HEK293 (cell line): ENCODE data around the gene HSD17B8.

Experiments
- CTCF ChIP-seq: fragments of 450-650 bp; formaldehyde crosslinking; IDR thresholded peaks from 2 replicates; pipeline ENCODE4 v1.5.1; 2016; ENCODE audit warnings: missing biosample characterization, missing genetic modification characterization
- KLF8 ChIP-seq: fragments of 450-650 bp; formaldehyde crosslinking; IDR thresholded peaks from 2 replicates; pipeline ENCODE4 v1.5.1; 2016; ENCODE audit warnings: missing biosample characterization, missing genetic modification characterization
- PRDM10 ChIP-seq: fragments of 450-650 bp; formaldehyde crosslinking; IDR thresholded peaks from 2 replicates; pipeline ENCODE4 v1.5.1; 2016; ENCODE audit warnings: missing biosample characterization, missing genetic modification characterization
- ZBTB10 ChIP-seq: fragments of 450-650 bp; formaldehyde crosslinking; IDR thresholded peaks from 2 replicates; pipeline ENCODE4 v1.5.1; 2016; ENCODE audit warnings: missing biosample characterization, missing genetic modification characterization
- ZBTB11 ChIP-seq: fragments of 450-650 bp; formaldehyde crosslinking; conservative IDR thresholded peaks from 2 replicates; pipeline ENCODE4 v1.5.1; 2016; ENCODE audit warnings: low read depth, missing biosample characterization, missing genetic modification characterization
- ZBTB7A ChIP-seq: fragments of 450-650 bp; formaldehyde crosslinking; IDR thresholded peaks from 2 replicates; pipeline ENCODE4 v1.5.1; 2016; ENCODE audit warnings: low read depth, missing biosample characterization, missing genetic modification characterization
- ZNF121 ChIP-seq: fragments of 450-650 bp; formaldehyde crosslinking; IDR thresholded peaks from 2 replicates; pipeline ENCODE4 v1.5.1; 2016; ENCODE audit warnings: missing biosample characterization, missing genetic modification characterization
- ZNF280C ChIP-seq: fragments of 450-650 bp; formaldehyde crosslinking; IDR thresholded peaks from 2 replicates; pipeline ENCODE4 v1.5.1; 2016; ENCODE audit warnings: missing biosample characterization, missing genetic modification characterization
- ZNF501 ChIP-seq: fragments of 450-650 bp; formaldehyde crosslinking; IDR thresholded peaks from 2 replicates; pipeline ENCODE4 v1.5.1; 2016; ENCODE audit warnings: missing biosample characterization, missing genetic modification characterization
- ZNF571 ChIP-seq: fragments of 450-650 bp; formaldehyde crosslinking; IDR thresholded peaks from 2 replicates; pipeline ENCODE4 v1.5.0; 2017; ENCODE audit warnings: missing biosample characterization, missing genetic modification characterization
- ZNF677 ChIP-seq: fragments of 450-650 bp; IDR thresholded peaks from 2 replicates; pipeline ENCODE4 v1.5.0; 2018; ENCODE audit warnings: missing biosample characterization, mild to moderate bottlenecking, missing genetic modification characterization, moderate library complexity
- ZNF776 ChIP-seq: fragments of 450-650 bp; formaldehyde crosslinking; IDR thresholded peaks from 2 replicates; pipeline ENCODE4 v1.5.0; 2017; ENCODE audit warnings: missing biosample characterization, missing genetic modification characterization, borderline replicate concordance
- ZNF830 ChIP-seq: fragments of 450-650 bp; IDR thresholded peaks from 2 replicates; pipeline ENCODE4 v1.5.0; 2018; ENCODE audit warnings: missing biosample characterization, missing genetic modification characterization, low read depth, mild to moderate bottlenecking, moderate library complexity

- TF ChIP-seq CTCF (tag by site-specific recombination): no peak
- TF ChIP-seq ZNF121 (tag by site-specific recombination): no peak
- TF ChIP-seq ZBTB10 (tag by site-specific recombination): no peak
- no peak for TF ChIP-seq ZNF501 (tag by site-specific recombination)
- no peak for TF ChIP-seq KLF8 (tag by site-specific recombination)
- no peak for TF ChIP-seq ZNF677 (tag by site-specific recombination)
- TF ChIP-seq ZNF280C: no peak
- TF ChIP-seq ZBTB11 (tag by site-specific recombination): no peak
- TF ChIP-seq ZNF571 (tag by site-specific recombination): no peak
- TF ChIP-seq PRDM10: no peak
- TF ChIP-seq ZNF776 (tag by site-specific recombination): no peak
- TF ChIP-seq ZBTB7A (tag by site-specific recombination): no peak
- TF ChIP-seq ZNF830: no peak
These were observed 15.3 kb upstream of the HSD17B8 start for GRCh38 chr6:33189164-33189563.
